Renal cortex interstitium (tissue), 11 donors: ENCODE data around the gene STRADA. TPM values are rescaled to one million over a fixed set of nuclear protein-coding genes. Genes with fewer than 3 reads are reported as not detected.

Experiments
- DNase-seq, 11 donors: peaks; one replicate each; pipeline ENCODE4 v3.0.0-alpha.2; 2013; ENCODE audit warnings: low read depth in 9 of 11, low spot score in 4 of 11; ENCODE audit errors: extremely low read depth in 1 of 11
- polyA plus RNA-seq, 3 donors: library from polyadenylated mRNA; unstranded; fragments of 120-200 nt; gene quantifications; one replicate each; pipeline ENCODE4 v1.2.1, GENCODE V29; 2013; ENCODE audit not compliant: insufficient read length in 3 of 3

STRADA gene
- polyA plus RNA-seq, 3 donors, result 46.1 to 73.6 (median 48.7) TPM

DNA sequence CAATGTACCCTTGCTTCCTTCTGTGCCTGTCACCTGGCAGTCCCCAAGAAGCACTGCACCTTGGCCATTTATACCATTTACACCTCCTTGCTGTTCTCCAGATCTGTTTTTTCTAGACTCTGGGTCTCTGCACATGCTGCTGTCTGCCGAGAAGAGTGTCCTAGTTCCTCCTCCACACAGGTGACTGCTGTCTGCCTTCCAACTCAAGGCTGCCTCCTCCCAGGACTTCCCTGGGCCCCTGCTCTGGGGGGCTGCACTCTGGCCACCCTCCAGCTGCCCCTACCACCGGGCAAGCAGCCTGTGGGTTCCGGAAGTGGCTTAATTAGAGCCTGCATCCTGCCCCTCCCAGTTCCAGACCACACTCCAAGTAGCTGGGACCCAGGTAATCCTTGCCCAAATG, 35.9 kb downstream of the STRADA start:
- DNase-seq, result no peak

GRCh38 chr17:63704836-63705235, 36.8 kb downstream of the STRADA start:
- no peak for DNase-seq

GRCh38 chr17:63704259-63704576, 37.4 kb downstream of the STRADA start:
- no peak for DNase-seq

DNA sequence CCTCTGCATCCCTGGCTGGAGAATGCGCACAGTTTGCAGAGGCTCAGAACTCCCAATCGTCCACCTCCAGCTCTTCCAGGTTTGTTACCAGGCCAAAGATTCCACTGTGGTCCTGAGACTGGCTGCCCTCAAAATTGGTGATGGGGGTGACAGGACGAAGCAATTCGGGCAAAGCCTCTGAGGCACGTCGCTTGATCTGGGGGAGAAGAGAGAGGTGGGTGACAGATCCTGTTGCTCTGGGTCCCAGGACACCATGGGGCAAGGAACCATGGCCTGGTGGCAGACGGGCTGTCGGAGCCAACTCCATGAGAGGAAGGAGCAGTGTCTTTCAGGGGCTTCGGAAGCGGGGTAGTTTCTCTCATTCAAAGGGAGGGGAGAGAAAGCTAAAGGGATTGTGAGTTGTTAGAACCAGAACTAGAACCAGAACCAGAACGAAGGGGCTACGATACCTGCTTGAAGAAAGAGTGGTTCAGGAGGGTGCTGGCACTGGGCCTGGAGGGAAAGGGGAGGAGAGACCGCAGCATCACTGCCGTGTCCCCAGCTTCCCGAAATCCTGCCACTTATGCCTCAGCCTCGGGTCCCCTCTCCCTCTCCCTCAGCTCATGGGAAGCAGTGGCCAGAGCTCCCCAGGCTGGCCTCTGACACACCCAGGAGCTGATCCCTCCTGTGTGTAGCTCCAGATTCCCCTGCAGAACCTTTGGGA, 37.9 kb downstream of the STRADA start:
- no peak for DNase-seq

- no peak for DNase-seq
Observed at GRCh38 chr17:63703029-63703428, 38.6 kb downstream of the STRADA start.

DNA sequence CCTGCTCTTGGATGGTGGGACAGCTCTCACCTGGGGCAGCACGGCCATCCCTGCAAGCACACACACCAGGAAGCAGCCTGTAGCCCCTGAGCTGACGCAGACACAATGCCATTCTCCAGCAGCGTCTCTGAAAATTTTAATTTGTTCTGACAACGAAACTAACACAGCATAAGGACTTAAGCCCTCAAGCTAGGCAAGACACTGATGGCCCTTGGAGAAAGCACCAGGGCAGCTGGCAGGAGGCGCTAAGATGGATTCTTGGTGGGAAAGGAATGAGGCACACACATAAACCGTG, 38.9 kb downstream of the STRADA start:
- no peak for DNase-seq

GRCh38 chr17:63701868-63702720, 39.5 kb downstream of the STRADA start:
- no peak for DNase-seq

DNA sequence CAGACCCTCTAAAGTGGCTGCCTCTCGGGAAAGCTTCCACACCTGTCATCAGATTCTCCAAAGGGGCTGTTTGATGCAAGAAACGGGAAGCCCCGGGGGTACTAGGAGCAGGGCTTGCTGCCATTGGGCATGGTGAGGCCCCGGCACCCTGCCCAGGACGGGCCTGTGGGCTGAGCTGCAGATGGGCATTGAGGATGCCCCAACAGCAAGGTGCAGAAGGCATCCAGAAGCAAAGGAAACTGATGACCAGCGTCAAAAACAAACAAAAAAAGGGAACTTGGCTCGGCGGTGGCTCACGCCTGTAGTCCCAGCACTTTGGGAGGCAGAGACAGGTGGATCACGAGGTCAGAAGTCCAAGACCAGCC, 40.2 kb downstream of the STRADA start:
- no peak for DNase-seq

DNA sequence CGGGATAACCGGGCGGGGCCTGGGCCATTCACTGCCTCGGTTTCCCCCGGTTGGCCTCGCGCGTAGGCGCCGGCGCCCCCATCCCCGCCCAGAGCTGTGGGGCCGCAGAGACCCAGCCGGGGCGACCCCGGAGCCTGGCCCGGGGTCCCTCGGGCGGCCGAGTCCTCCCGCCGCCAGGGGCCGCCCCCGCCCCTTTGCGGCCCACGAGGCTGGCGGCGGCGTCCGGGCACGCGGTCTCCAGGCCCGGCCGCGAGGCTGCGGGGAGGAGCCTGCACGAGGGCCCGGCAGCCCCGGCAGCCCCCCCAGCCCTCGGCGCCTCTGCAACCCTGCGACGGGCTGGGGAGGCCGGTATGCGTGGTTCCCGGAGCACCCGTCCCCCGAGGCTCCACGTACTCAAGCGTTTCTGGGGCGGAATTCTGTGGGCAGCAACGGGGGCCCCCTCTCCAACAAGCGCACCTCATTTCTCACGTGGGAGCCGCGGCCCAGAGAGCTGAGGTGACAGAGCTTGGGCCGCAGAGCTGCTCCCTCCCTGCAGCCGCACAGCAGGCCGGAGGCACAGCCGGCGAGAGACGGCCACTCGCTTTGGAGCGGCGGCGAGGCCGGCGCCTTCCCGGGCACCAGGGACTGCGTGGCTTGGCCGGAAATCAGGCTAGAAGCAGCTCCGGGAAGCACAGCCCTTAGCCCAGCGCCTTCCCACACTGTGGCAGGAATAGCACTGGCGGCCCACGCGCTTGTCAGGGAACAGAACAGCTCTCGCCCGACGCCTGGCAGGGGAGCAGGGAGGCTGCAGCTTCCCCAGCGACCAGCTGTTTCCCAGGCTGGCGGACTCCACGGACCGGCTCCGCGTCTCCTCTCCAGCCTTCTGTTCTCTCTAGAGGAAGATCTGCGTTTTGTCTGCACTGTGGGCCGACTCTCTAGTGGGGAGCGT, 40.8 kb downstream of the STRADA start:
- DNase-seq, result peak in 4 of 11 donors; percentile 28 to 51 (median 42)

GRCh38 chr17:63699638-63700527, 41.7 kb downstream of the STRADA start, which contains the start of gene LIMD2:
Gene LIMD2 (minus strand): TSS chr17:63700125. CDS start chr17:63699298, 827 bp downstream.
- peak in 5 of 11 donors; percentile 26 to 41 (median 39) for DNase-seq

GRCh38 chr17:63698886-63699637, 42.5 kb downstream of the STRADA start:
- peak in 4 of 11 donors; percentile 16 to 33 (median 21) for DNase-seq

DNA sequence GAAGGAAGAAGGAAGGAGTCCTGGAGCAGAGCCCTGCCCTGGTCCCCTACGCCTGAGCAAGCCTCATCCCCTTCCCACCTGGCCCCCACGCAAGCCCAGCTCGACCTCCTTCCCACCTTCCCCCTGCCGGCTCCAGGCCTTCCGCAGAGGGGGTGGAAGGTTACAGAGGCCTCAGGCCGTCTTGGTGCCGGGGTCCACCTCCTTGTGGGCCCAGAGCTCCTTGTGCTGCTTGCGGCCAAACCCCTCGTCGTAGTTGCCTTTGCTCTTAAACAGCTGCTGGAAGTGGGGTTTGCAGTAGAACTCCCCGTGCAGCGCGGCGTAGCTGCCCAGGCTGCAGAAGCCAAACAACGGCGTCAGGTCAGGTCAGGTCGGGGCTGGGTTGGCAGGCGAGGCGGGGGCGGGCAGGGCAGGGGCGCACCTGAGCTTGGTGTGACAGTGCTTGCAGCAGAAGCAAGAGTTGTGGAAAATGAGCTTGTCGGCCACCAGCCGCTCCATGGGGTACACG, 43.2 kb downstream of the STRADA start:
- no peak for DNase-seq

DNA sequence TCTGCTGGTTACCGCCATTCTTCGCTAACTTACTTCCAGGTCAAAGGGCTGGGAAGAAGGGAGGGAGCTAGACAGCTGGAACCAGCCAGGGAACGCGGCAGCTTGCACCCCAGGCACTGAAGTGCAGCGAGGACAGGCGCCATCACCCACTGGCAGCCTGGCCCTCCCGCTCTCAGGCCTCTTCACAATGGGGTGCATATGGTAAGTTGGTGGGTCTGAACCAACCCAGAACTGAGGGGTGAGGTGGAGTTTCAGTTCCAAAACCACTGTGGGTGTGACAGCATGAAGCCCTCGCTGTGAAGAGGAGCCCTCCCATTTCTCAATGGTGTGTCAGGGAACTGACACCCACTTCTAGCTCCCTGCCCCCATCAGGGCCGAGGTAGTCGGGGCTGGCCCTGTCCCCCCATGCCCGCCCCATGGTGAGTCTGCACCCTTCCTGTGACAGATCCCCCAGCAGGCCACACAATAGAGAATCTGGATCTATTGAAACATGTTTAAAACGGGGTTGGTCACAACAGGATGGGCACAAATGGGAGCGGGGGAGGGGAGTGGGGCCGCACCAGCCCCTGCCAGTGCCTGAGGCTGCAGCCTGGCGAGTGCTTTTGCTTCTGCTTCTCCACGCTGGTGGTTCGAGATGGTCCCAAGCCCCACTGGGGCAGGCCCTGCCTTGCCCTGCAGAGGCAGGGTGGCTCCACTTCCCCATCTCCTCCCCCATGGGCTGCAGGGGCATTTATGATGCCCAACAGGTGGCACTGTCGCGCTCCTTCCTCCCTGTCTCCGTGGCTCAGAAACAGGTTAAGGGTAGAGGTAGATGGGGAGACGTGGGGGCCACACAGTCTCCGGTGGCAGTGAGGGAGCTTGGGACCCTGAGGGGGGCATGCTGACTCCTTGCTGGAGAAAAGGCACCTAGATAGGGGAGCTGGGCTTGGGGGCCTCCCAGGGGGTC, 44.0 kb downstream of the STRADA start:
- DNase-seq, result no peak

DNA sequence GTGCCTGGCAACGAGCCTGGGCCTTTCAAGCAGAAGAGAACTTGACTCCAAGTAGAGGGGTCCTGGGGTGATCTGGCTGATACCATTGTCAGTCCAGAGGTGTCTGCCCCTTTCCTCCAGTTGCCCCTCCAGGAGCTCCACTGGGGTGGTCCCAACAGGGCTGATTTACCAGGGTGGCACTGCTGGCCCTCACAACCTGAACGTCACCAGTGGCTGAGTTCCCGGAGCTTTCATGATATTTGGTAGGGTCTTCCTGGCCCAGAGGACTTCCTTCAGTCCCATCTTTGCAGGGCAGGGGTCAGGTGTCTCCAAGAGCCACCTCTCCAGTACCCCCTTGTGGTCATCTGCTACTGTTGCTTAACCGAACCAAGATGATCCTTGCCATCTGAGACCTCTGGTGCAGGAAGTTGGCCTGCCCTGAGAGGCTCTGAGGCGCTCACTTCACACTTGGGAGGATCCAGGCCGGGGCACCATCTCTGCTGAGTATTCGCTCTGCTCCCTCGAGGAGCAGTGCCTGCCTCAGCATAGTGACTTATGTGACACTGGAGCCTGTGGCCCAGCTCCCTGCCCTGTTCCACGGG, 45.1 kb downstream of the STRADA start:
- DNase-seq, result peak in 1 of 11 donors; percentile 15

DNA sequence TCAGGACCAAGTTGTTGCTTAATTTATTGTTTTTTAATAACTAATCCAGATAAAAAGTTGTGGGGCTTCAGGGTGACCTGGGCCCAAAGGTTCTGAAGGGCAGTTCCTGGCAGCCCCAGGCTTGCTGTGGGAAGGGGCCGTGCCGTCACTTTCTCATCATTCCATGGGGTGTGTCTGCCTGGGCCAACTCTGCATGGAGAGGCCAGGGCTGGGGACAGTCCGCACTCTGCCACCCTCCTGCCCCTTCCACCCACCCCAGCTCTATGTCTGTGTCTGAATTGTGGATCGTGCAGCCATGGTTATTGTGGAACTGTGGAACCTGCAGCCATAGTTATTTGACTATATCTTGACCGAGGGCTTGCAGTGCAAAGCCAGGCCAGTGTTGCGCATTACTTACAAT, 45.7 kb downstream of the STRADA start:
- DNase-seq, result no peak

DNA sequence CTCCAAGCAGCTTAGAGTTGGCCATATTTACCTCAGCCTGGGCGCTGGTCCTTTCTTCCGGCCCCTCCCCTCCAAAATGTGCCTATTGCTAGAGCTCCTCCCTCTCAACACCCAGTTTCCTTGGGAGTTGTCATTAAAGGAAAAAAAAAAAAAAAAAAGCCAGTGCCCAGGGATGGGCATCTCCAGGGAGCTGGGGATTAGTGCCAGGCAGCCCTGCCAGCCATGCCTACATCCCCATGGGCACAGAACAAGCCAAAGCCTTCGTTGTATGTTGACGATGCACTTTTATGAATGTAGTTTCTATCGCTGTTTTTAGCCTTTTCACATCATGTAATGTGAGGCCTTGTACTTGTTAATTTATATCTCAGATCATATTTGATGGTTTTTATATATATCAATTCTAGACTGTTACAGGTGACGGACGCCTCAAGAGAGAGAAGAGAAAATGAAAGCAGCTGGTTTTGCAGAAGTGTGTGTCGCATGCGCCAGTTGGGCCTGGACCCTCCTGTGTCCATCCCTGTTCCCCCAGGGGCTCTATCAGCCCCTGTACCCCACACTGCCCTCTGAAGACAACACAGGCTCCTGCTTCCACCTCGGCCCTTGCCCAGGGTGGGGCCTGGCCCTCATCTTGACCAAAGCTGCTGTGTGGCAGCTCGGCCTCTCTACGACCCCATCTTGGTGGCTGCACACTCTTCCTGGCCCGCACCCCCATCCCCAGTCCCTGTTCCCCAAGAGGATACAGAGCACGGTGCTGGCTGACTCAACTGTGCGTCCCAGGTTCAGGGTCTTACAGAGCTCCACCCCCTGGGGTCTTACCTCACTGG, 46.4 kb downstream of the STRADA start:
- no peak for DNase-seq
